HepG2 (cell line): ENCODE results near the gene PRKCI. TPM values are rescaled to one million over a fixed set of nuclear protein-coding genes. Genes with fewer than 3 reads are reported as not detected.

Experiments
- ATAC-seq: fragments of 200-7000 bp; cut with Tn5 transposase; 3 replicates; pipeline ENCODE4 v1.9.1; 2020; ENCODE audit warnings: mild to moderate bottlenecking, moderate library complexity
- BruUV-seq: library from RNA; stranded (reverse); fragments of 400-500 nt; replicated peaks from 2 replicates; lab custom pipeline; 2021; lab: Mats Ljungman, UMichigan
- CTCF ChIA-PET: fragments of 300-600 bp; formaldehyde crosslinking; extraction: SDS; loops from one replicate; lab custom pipeline; 2021; ENCODE audit warnings: low total read pairs, inconsistent platforms, low intra/inter-chr PET ratio; lab: Yijun Ruan, JAX
- POLR2A ChIA-PET: fragments of 350-600 bp; sonication (Branson Sonifier 250); formaldehyde crosslinking; loops from one replicate; lab custom pipeline; 2020; ENCODE audit warnings: antibody characterized with exemption, inconsistent platforms; lab: Yijun Ruan, JAX
- DNase-seq: peaks from one replicate; pipeline ENCODE4 v3.0.0-alpha.2; 2015; ENCODE audit warnings: low spot score
- FAIRE-seq: peaks from 3 replicates; lab custom pipeline; 2011; peaks lifted over from hg19 to GRCh38; lab: Jason Lieb, UNC
- H2AFZ ChIP-seq: one replicate; pipeline ENCODE4 v1.6.1; 2011; ENCODE audit warnings: low read length, inconsistent platforms
- H3K27ac ChIP-seq: fragments of 300-600 bp; 3 replicates; pipeline ENCODE4 v1.8.0; 2011; ENCODE audit warnings: mixed run types, mild to moderate bottlenecking, mixed read lengths, low read length, inconsistent platforms; ENCODE audit not compliant: insufficient read depth; ENCODE audit errors: extremely low read length
- H3K27me3 ChIP-seq, 2 experiments: fragments of 200-600 bp in 1 of 2; 2 replicates in 1 of 2; 3 replicates in 1 of 2; pipeline versions ENCODE4 v1.6.0 to v1.8.0; 2011; ENCODE audit warnings: low read length in 2 of 2, mild to moderate bottlenecking in 2 of 2, moderate library complexity in 2 of 2, inconsistent platforms in 1 of 2; ENCODE audit not compliant: insufficient read depth in 2 of 2, control insufficient read depth in 1 of 2
- H3K36me3 ChIP-seq, 2 experiments: fragments of 200-600 bp in 1 of 2; replicated peaks in 1 of 2; 2 replicates in 1 of 2; 3 replicates in 1 of 2; pipeline versions ENCODE4 v1.5.1 to v1.8.0; 2011; ENCODE audit warnings: low read length in 2 of 2, inconsistent platforms in 1 of 2; ENCODE audit not compliant: insufficient read depth in 2 of 2, control insufficient read depth in 1 of 2
- H3K4me1 ChIP-seq: 2 replicates; pipeline ENCODE4 v1.5.1; 2012; ENCODE audit warnings: low read length, inconsistent platforms; ENCODE audit not compliant: insufficient read depth
- H3K4me2 ChIP-seq: 2 replicates; pipeline ENCODE4 v1.6.0; 2011; ENCODE audit warnings: low read depth, low read length, inconsistent platforms
- H3K4me3 ChIP-seq, 3 experiments: fragments of 200-600 bp in 1 of 3; sonication (generic), shearing (Covaris generic) in 1 of 3; replicated peaks in 1 of 3; 2 replicates each; pipeline ENCODE4 v1.5.1; 2011 to 2016; ENCODE audit warnings: low read length in 3 of 3, inconsistent platforms in 2 of 3, low read depth in 2 of 3, mild to moderate bottlenecking in 2 of 3, control low read depth in 1 of 3, mixed read lengths in 1 of 3; ENCODE audit not compliant: insufficient read depth in 1 of 3
- H3K79me2 ChIP-seq: one replicate; pipeline ENCODE4 v1.6.1; 2011; ENCODE audit warnings: low read length, inconsistent platforms; ENCODE audit not compliant: insufficient read depth
- H3K9ac ChIP-seq: 2 replicates; pipeline ENCODE4 v1.6.0; 2011; ENCODE audit warnings: mild to moderate bottlenecking, low read depth, low read length, inconsistent platforms; ENCODE audit not compliant: insufficient read depth
- H3K9me3 ChIP-seq: 2 replicates; pipeline ENCODE4 v1.5.1; 2012; ENCODE audit warnings: mild to moderate bottlenecking, low read length
- H4K20me1 ChIP-seq: 2 replicates; pipeline ENCODE4 v1.6.0; 2011; ENCODE audit warnings: inconsistent platforms, mild to moderate bottlenecking, low read length, moderate library complexity; ENCODE audit not compliant: insufficient read depth
- CBX2 ChIP-seq, 2 experiments: fragments of 200-600 bp in 1 of 2; sonication (generic); formaldehyde crosslinking in 1 of 2; IDR thresholded peaks; 2 replicates each; pipeline versions ENCODE4 v1.7.0 to v1.8.1; 2018 to 2022; ENCODE audit warnings: low read depth in 2 of 2, low read length in 1 of 2, mild to moderate bottlenecking in 1 of 2, missing genetic modification reagents in 1 of 2
- SYNCRIP ChIP-seq: fragments of 200-400 bp; formaldehyde crosslinking; IDR thresholded peaks from 2 replicates; pipeline ENCODE4 v1.6.1; 2018; ENCODE audit warnings: mild to moderate bottlenecking, low read depth, low read length; ENCODE audit not compliant: insufficient read depth
- WGBS: methylation state at CpG from one replicate; pipeline ENCODE4 v1.1.6; 2017; ENCODE audit warnings: low lambda C conversion rate; 5-methylcytosine and 5-hydroxymethylcytosine counted together
- in situ Hi-C: cut with HindIII; loops from 2 replicates; pipeline ENCODE4 v1.10.0; 2017; ENCODE audit warnings: low pct_unique_long_range_greater_than_20kb; ENCODE audit not compliant: extremely low pct_ligation_motif_present
- intact Hi-C: fragments of 100-400 bp; cut with micrococcal nuclease; formaldehyde crosslinking; loops from one replicate; pipeline ENCODE4 v1.10.0; 2022; ENCODE audit not compliant: unreplicated experiment
- polyA plus RNA-seq, 8 experiments: library from polyadenylated mRNA; depleted of rRNA in 3 of 8; stranded (reverse) in 7 of 8; unstranded in 1 of 8; fragments of >200 nt; fragmentation: Illumina TruSeq in 4 of 8; extraction: Trizol in 4 of 8; gene quantifications; 2 replicates each; pipeline versions ENCODE4 v1.2.1 to v1.2.3, GENCODE V29; 2011 to 2016; ENCODE audit warnings: low read depth in 4 of 8, missing spikeins in 1 of 8, mixed read lengths in 1 of 8; ENCODE audit not compliant: insufficient read depth in 1 of 8
- total RNA-seq, 5 experiments: library from RNA; depleted of rRNA; stranded (reverse); fragments of >200 nt; fragmentation: Illumina TruSeq; extraction: Trizol; gene quantifications; 2 replicates each; pipeline ENCODE4 v1.2.3, GENCODE V29; 2016; ENCODE audit warnings: low read depth in 1 of 5
- TF ChIP-seq, protein P1 (sequence below): sonication (generic); formaldehyde crosslinking; conservative IDR thresholded peaks from 2 replicates; pipeline ENCODE4 v1.4.0; 2020; ENCODE audit warnings: missing genetic modification reagents

The PRKCI gene
- total and polyA plus RNA-seq, 2 of the 13 experiments (the other 11 are each of a cell fraction or from before 2014, with no cell fraction given) = 17.2 to 30.4 TPM

DNA sequence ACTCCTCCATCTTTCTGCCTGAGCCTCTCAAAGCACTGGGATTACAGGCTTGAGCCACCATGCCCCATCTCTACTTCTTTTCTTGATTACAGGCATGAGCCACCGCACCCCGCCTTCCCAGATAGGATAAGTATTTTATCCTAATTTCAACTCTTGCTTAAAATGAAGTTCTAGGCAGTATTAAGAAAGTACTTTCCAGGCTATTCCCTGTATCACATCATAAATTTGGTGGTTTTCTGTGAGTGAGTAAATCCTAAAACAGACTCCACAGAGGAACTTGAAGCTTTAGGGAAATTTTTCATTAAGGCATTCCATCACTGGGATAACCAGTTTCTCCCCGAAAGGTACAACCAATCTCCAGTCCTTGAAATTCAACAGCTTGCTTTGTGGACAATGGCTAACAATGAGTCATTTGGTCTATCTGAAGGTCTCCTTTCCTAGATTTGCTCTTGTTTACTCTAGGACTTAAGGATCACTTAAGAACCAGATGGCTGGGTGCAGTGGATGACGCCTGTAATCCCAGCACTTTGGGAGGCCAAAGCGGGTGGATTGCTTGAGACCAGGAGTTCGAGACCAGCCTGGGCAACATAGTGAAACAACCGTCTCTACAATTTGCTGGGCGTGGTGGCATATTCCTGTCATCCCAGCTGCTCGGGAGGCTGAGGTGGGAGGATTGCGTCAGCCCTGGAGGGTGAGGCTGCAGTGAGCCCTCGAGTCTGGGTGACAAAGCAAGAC lies 85.6 kb downstream of the PRKCI start (continued):
- no peak for TF ChIP-seq CBX2 (IDR thresholded peaks at IDR 0.05; ENCODE audit: low read depth, low read length)
- no peak for TF ChIP-seq CBX2 (CRISPR knock-in tag; IDR thresholded peaks at IDR 0.05; ENCODE audit: low read depth)
- no peak for TF ChIP-seq SYNCRIP
- TF ChIP-seq, all 625 proteins: peak for 4

DNA sequence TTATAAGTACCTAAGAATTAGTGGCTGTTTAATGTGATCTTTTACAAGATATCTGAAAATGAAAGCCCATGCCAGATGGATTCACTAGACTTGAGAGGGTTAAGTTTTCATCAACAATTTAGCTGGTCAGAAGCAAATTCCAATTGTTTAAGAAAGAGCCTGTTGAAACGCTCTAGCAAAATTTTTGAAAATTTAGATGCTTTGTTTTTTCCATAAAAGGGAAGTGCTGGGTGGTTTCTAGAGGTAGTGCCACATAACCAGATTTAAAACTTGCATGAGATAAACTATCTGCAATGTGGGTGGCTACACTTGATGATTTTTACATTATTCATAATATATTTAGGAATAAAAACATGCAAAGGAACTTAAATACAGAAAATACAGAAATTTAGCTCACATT lies 86.8 kb downstream of the PRKCI start:
- in situ Hi-C loops = loop anchor here (25.0 kb wide), 1 partner anchor 503 kb away; no protein-coding TSS in a partner anchor

More for the DNA sequence above, 86.8 kb downstream of the PRKCI start:
- no peaks in the 10 kb centered on the region for H3K9me3 ChIP-seq
- H3K9ac ChIP-seq = no peak overlapping the region
- no peak overlapping the region for H3K4me3 ChIP-seq
- ATAC-seq = no peak
- WGBS = 93% methylated on average over 1 of the region's 1 CpG
- TF ChIP-seq, protein P1, sequence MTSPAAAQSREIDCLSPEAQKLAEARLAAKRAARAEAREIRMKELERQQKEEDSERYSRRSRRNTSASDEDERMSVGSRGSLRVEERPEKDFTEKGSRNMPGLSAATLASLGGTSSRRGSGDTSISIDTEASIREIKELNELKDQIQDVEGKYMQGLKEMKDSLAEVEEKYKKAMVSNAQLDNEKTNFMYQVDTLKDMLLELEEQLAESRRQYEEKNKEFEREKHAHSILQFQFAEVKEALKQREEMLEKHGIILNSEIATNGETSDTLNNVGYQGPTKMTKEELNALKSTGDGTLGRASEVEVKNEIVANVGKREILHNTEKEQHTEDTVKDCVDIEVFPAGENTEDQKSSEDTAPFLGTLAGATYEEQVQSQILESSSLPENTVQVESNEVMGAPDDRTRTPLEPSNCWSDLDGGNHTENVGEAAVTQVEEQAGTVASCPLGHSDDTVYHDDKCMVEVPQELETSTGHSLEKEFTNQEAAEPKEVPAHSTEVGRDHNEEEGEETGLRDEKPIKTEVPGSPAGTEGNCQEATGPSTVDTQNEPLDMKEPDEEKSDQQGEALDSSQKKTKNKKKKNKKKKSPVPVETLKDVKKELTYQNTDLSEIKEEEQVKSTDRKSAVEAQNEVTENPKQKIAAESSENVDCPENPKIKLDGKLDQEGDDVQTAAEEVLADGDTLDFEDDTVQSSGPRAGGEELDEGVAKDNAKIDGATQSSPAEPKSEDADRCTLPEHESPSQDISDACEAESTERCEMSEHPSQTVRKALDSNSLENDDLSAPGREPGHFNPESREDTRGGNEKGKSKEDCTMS (CRISPR knock-in tag) = no peak
- TF ChIP-seq, all 625 proteins: peak for 0
- ChIA-PET POLR2A (no interaction called here), CTCF (interaction anchor here (1.7 to 2.7 kb wide), 2 partner anchors 48 to 101 kb away, joined by 3 to 22 read pairs; partner anchors contain the start of gene SKIL)
- BruUV-seq = no TSS peak
- Histone ChIP-seq H4K20me1 (no peaks in the 10 kb centered on the region), H3K4me2 (no peak overlapping the region), H3K27me3 (no peaks in the 10 kb centered on the region), H3K36me3 (no peaks in the 10 kb centered on the region), H3K79me2 (no peaks in the 10 kb centered on the region), H3K4me1 (peaks cover 21% of the 10 kb centered on the region), H2AFZ (no peak overlapping the region), H3K27ac (no peak overlapping the region)
- intact Hi-C loops = no loop called here
- DNase-seq = no peak
- no peak for FAIRE-seq
